Activated naive CD4-positive, alpha-beta T cell treated with Interleukin-2 at 50 U/mL for 16 hours (primary cell): ENCODE results near the gene MUC15.

Source experiments
- DNase-seq: peaks from one replicate; pipeline ENCODE4 v3.0.0-alpha.2; 2020

Gene MUC15

DNA sequence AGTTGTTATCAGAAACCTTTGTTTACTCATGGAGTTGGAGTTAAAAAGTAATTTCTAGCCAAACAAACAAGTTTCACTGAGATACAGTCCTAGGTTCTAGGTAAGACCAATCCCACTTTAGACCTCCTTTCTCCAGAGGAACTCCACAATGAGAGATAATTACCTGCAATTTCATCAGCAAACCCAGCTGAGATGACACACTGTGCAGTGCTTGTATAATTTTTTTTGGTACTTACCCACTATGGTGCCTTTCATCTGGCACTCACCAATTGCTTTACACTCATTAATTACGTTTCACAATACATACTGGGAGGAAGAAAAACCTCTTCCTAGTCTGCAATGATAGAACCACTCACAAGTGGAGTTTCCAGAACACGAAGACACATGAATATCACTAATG is 1.8 kb upstream of the MUC15 start:
- DNase-seq: no peak

DNA sequence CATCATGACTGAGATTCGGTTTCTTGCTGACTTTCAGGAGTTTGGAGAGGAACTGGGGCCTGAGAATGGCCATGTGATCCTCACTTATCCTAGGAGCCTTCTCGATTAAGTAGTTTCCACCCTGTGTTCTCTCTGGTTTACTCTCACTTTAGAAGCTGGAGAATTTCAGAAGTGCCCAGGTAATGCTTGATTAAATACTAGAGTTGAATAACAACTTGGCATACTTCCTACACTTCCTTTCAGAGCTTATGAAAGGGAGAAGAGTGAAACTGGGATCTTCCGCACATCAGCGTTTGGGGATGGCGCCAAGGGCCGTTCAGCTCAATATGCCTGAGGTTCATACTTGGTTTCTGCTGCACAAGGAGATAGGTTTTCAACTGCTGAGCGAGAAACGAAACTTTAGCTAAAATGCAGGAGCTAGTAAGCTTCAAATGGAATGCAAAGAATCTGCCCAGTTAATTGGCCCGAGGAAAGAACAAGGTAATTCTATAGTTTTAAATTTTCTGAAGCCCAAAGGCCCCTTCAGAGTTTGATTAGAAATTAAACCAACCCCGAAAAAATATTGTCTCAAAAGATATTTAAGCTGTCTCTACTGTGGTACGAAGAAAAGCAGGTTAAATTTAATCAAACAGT is 823 bp upstream of the MUC15 start:
- no peak for DNase-seq

DNA sequence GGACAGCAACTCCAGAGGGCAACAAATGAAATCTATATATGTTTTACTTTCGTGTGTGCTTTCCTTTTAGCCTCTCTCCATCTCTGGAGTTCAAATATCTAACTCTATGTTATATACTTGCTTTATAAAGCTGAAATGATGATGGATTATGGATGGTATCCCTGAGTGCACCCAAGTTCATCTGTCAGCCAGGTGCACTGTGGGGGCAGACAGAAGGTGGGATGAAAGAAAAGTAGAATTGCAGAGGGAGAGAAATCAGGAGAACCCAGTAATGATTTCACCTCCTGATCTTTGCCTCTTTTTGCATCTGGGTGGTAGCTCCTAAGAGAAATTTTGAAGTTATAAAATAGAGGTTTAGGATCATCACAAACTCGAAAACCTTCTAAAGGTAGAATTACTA is 2.4 kb downstream of the MUC15 start:
- DNase-seq: no peak

DNA sequence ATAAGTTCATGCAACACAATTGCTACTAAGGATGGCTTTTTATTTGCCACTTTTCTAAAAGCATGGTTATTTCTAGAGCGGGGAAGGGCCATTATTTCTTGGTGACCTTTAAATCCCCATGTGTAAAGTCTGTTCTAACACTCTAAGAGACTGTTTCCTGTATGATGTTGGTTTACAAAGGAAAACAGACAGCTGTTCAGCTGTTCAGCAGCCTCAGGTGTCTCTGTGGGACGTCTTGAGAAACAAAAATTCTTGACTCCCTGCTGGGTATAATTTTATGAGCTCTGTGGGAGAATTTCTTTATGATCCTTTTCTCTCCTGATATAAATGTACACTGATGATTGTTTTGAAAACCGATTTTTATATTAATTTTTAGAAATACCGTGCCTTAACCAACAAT is 13.9 kb downstream of the MUC15 start:
- DNase-seq: no peak

DNA sequence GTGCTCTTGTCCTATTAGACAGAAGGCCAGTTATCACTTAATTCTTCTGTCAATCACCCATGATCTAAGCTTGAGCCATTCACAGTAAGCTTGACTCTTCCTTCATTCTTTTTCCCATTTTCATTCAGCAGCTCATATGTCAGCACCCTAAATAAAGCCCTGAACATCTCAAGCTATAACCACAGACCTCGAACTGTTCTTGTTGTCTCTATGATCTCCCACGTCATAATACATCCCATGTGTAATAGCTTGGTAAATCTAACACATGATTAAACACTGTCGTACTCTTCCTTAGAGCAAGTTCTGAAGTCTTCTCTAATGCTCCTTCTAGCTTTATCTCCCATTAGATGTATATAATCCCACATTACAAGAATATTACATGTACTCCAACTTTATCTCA is 14.4 kb downstream of the MUC15 start:
- no peak for DNase-seq

DNA sequence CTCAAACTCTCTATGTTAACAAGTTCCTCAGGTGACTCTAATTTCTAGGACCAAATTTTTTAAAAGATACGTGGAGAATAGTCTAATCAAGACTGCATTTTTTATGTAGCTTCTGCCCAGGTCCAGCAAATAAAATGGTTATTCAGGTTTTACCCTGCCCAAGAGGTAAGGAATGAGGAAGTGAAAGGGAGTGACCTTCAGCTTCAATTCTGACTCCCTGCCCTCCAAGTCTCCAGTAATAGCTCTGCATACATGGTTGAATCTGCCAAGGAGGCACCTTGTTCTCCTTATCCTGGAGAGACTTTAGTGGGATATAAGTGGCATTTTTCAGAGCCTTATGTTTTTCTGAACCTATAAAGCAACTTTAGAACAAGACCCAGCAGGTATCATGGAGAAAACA is 15.5 kb downstream of the MUC15 start:
- no peak for DNase-seq

DNA sequence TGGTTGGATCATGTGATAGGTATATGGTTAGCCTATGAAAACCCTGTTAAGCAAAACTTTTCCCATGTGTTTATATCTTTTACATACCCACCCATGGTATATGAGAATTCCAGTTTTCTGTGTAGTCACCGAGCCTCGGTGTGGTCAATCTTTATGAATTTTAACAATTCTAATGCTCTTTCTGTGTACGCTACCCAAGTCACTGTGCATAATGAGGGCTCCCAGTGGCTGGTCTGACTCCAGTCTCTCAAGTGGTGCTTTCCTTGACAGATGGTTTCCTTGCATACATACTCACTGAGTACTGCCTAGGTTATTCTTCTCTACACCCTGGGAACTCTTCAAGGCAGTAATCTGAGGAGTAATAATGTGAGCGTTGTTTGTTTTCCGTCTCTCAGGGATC is 17.6 kb downstream of the MUC15 start:
- DNase-seq: no peak

DNA sequence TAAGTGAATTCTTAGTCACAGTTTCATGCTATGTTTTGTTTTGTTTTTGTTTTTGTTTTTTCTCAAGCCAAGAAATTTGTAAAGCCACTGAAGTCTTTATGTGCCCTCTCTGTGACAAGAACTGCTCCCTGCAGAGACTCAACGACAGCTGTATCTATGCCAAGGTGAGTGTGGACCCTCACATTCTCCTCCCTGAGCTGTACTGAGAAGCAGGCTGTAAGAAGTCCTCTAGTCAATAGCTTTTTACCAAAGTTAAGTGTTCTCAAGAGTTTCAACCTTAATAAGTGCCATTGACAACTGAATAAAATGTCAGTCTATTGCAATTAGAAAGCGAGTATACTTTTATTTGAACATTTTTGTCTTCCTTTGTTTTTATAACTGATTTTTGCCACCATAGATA is 18.9 kb downstream of the MUC15 start:
- DNase-seq: no peak

DNA sequence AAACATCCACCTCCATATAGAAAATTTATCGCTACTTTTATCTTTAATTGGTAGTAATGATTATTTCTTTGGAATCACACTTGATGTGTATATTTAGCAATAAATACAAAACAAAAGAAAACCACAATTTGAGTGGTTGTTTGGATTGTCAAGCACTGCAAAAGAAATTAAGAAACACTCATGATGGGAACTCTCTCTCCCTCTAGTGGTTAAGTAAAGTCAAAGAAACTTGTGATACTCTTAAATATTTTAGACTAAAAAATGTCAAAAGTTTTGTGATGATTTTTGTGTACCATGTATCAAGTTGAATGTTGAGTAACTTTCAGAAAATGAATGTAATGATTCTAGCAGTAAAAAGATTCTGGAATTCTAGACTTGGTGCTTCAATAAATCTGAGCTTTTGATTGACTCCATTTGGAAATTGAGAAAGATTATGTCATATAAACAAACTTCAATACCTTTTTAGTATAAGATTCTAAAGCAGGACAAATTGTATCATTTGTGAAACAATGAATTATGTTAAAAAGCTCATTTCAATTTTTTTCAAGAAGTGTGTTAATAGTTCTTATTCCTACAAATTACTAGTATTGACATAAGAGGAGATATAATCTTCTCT is 20.8 kb downstream of the MUC15 start:
- no peak for DNase-seq

DNA sequence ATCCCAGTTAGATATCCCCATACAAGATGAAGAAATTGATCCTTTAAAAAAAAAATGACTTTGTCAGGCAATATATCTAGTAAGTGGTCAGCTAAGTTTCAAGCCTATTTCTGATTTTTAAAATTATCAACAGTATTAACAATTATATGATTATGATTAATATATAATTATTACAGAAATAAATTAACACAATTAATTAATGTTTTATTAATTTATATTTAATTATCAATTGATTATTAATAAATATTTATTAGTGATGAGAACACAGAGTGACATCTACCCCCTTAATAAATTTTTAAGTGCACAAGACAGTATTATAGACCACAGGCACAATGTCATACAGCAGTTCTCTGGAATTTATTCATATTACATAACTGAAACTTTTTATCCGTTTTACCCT is 22.0 kb downstream of the MUC15 start:
- no peak for DNase-seq

DNA sequence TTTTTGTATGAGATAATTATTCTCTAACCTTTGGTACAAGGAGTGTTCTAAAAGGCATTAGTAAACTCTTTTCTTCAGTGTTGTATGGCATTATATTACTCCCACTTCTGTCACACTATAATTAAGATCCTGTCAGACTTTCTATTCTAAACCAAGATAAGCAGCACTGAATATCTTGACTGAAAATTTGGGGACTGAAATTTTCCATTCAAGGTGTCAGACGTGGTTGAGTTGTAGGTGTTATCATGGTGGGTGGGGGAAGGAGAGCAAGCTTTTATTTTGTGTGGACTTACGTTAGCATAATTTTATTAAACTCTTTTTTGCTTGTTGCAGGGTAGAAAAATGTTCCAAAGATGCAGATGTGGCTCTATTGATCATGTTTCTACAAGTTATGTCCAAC is 22.9 kb downstream of the MUC15 start:
- no peak for DNase-seq

DNA sequence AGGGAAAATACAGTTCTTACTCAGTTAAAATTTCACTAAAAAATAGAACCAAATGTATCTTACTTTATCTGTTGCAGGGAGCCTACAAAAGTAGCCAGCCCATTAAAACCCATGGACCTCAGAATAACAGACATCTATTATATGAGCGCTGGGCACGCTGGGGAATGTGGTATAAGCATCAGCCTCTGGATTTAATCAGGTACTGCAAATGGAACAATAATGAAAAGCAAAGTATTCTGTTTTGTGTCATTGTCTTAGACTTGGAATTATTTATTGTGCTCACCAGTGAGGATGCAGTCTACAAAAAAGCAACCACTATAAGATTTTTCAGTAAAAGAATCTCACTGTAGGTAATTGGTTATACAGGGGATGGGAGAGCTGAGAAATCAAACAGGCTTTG is 30.2 kb downstream of the MUC15 start:
- DNase-seq: no peak

DNA sequence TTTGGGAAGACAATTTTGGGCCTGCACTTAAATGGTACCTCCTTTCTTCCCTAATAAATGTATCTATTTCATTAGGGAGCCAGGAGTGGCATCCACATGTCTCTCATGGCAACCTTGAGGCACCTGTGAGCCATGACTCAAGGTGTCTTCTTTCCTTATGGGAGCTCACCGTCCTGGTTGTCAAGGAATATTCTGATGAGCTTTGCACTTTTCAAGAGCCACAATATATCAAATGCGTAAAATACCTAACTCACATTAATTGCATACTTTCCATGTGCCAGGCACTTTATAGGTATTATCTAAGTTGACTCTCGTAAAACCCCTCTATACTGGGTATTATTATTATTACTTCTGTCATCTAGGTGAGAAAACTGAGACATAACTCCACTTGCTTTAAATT is 32.5 kb downstream of the MUC15 start:
- no peak for DNase-seq

DNA sequence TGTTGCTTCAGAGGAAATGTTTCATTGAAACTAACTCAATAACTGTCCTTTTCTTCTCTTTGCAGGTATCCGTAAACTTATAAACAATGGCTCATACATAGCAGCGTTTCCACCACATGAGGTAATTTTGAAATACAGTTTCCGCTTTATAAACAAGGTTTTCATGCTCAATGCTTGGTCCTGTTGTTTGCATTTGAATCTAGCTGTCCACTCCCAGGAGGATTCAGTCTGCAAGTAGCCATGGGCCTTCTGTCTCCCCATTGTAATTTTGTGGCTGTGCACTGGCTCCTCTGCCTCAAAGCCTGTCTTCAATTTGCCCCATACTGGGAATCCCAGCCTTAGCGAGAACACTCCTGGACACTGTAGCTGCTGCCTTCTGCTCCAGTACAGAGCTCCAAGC is 34.7 kb downstream of the MUC15 start:
- no peak for DNase-seq

DNA sequence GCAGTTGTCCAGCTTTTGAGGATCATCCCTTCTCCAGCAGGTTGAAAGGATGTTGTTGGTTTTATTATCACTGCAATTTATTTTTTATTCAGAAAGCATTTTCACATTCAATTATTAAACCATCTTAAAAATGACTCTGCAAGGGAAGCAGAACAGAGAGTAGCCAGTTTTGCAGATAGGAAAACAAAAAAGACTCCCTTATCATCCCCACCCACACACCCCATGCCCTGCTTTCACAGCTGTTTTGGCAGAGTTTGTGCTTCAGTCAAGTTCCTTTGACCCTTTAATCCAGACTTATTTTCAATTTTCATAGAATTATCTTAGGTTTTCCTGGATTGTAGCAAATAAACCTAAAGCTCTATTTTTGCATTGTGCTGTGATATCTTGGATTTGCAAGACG is 44.4 kb downstream of the MUC15 start:
- DNase-seq: no peak

DNA sequence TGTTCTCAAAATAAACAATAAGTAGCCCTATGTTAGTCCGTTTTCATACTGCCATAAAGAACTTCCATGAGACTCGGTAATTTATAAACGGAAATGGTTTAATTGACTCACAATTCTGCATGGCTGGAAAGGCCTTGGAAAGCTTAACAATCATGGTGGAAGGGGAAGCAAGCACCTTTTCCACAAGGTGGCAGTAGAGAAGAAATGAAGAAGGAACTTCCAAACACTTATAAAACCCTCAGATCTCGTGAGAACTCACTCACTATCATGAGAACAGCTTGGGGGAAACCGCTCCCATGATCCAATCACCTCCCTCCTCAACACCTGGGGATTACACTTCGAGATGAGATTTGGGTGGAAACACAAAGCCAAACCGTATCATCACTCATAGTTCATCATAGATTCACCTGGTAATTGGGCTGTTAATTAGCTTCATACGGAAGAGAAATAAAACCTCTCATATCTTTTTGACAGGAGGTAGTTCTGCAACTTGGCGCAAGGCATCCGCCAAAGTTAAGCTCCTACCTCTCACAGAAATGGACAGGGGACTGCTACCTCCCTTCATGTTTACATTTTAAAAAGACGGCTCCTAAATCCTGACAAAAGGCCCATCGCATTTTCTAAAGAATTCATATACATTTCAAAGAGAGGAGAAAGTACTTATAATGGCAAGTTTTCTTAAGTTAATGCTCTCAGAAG is 49.0 kb downstream of the MUC15 start:
- DNase-seq: no peak

DNA sequence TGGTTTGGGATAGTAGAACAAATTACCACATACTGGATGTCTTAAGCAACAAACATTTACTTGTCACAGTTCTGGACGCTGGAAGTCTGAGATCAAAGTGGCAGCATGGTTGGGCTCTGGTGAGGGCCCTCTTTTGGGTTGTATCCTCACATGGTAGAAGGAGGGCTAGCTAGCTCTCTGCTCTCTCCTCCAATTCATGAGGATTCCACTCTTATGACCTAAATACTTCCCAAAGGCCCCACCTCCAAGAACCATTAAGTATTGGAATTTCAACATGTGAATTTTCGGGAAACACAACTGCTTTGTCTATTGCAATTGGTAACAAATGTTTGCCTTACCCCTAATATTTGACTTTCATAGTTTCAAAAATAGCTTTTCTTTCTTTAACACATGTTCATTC is 52.6 kb downstream of the MUC15 start:
- DNase-seq: no peak

DNA sequence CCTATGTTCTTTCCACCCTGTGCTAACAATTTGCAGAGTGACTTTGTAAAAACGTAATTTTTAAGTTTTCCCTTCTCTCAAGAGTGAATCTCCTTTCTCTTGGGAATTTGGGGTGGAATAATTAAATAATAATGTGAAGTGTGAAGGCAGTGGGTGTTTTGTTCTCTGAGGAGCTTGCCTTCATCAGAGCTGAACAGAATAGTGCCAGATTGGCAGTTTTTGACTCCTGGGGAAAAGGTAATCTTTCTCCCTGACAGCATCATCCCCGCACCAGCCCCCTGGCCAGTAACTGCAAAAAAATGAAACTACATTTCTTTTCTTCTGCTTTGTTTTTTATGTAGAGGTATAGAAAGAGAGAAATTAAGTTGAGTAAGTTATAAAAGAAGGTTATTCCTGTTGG is 59.9 kb downstream of the MUC15 start:
- no peak for DNase-seq

DNA sequence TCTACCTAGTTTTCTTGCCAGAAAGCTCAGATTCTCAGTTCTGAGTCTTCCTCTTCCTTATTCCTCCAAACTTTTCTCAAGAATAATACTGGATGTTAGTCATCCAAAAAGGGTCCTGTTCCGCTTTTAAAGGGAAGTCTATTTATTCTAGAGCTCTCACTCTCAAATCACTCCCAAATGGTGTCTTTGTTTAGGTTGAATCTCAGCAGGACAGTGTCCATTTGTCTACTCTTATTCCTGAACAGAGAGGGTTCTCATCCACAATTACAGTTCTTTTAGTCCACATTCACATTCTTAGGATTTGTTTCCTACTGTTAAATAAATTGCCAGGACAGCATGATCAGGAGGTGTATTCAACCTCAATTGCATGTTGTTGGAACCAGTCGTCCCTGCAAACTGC is 61.3 kb downstream of the MUC15 start:
- no peak for DNase-seq

DNA sequence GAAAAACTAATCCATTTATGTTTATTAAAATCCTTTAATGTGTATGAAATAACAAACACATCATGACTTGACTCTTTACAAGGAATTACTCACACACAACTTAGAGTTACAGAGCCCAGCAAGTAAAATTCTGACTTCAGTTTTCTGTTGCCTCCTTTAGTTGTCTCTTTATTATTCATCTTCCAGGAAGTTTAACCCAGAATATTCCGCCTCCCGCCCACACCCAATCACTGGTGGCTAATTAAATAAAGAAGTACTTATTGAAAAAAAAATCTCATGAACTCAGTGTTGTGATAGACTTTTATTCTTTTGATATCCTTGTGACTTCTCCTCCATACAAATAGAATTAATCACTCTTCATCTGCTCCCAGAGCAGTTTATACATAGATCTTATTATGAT is 61.9 kb downstream of the MUC15 start:
- DNase-seq: no peak
